Psoas muscle (tissue), 8 donors: ENCODE measurements around the gene SCAPER. TPM values are rescaled to one million over a fixed set of nuclear protein-coding genes. Genes with fewer than 3 reads are reported as not detected.
"Not testable (repeated sequence)": the region's sequence is repeated elsewhere in the genome, so short reads cannot be mapped to it uniquely, and the experiment has no call there.

ENCODE experiments used
- ATAC-seq, 4 donors: fragments of 200-7000 bp; cut with Tn5 transposase; one replicate each; pipeline ENCODE4 v1.9.1; 2020; ENCODE audit warnings: moderate library complexity in 3 of 4, mild to moderate bottlenecking in 2 of 4
- DNase-seq, 2 donors: peaks; one replicate each; pipeline ENCODE4 v3.0.0-alpha.2; 2020
- H3K27ac ChIP-seq: fragments of 200-600 bp; one replicate; pipeline ENCODE4 v1.8.0; 2022
- H3K27me3 ChIP-seq, 3 donors: fragments of 200-600 bp in 1 of 3; one replicate each; pipeline versions ENCODE4 v1.6.1 to v1.8.0; 2013 to 2022; ENCODE audit warnings: low read length in 2 of 3, mild to moderate bottlenecking in 2 of 3, moderate library complexity in 1 of 3; ENCODE audit not compliant: insufficient read depth in 3 of 3
- H3K36me3 ChIP-seq, 2 donors: fragments of 200-600 bp in 1 of 2; one replicate each; pipeline versions ENCODE4 v1.6.1 to v1.8.0; 2013 to 2022; ENCODE audit warnings: low read depth in 1 of 2, mild to moderate bottlenecking in 1 of 2, moderate library complexity in 1 of 2; ENCODE audit not compliant: insufficient read depth in 1 of 2
- H3K4me1 ChIP-seq: fragments of 200-600 bp; one replicate; pipeline ENCODE4 v1.8.0; 2022
- H3K4me3 ChIP-seq: fragments of 200-600 bp; one replicate; pipeline ENCODE4 v1.8.0; 2022; ENCODE audit warnings: mild to moderate bottlenecking
- H3K9me3 ChIP-seq: fragments of 200-600 bp; one replicate; pipeline ENCODE4 v1.8.0; 2022
- CTCF ChIP-seq: fragments of 200-600 bp; IDR thresholded peaks from one replicate; pipeline ENCODE4 v1.8.0; 2022; ENCODE audit warnings: antibody characterized with exemption
- WGBS, 3 donors: extraction: QIAGEN DNeasy Blood & Tissue Kit; methylation state at CpG; one replicate each; pipeline versions ENCODE4 v1.1.6 to v1.1.7; 2013; 5-methylcytosine and 5-hydroxymethylcytosine counted together
- intact Hi-C, 2 donors: fragments of 100-400 bp; cut with DNase I; formaldehyde crosslinking; loops; one replicate each; pipeline versions ENCODE4 v1.11.0 to v1.14.2; 2022
- polyA plus RNA-seq, 3 donors: library from polyadenylated mRNA; stranded (reverse); fragments of 200-250 nt; gene quantifications; one replicate each; pipeline ENCODE4 v1.2.3, GENCODE V29; 2013
- total RNA-seq, 4 donors: library from RNA; stranded (reverse); fragmentation: NEBNext Ultra II Directional in 2 of 4; extraction: Animal tissue kit (Norgen Biotek cat#: 25700) in 2 of 4; gene quantifications; one replicate each; pipeline versions ENCODE4 v1.2.1 to v1.2.4, GENCODE V29; 2021 to 2023
- donor health status: healthy with polysubstance abuse.
- donor health status: DM: no; HTN: no; CAD: no; lungs with moderate emphysema.
- donor health status: Bipolar disorder and iron deficiency.
- donor health status: healthy.
- donor health status: DM: yes; HTN: yes; CAD: no.
- donor health status: DM: no; HTN: no; CAD: no.
- donor health status: DM: no; HTN: no; CAD: no.
- donor health status: DM: yes; HTN: yes; CAD: no.

Gene SCAPER
- total and polyA plus RNA-seq, 7 donors = 4.1 to 28.7 (median 20.0) TPM

GRCh38 chr15:76433798-76434400 lies 471.2 kb downstream of the SCAPER start:
- Histone ChIP-seq H3K36me3 (peaks cover 0 to 16% of the 10 kb centered on the region in 2 donors), H3K4me1 (peaks cover 5% of the 10 kb centered on the region), H3K27me3 (no peaks in the 10 kb centered on the region), H3K4me3 (no peak overlapping the region), H3K27ac (no peak overlapping the region), H3K9me3 (no peaks in the 10 kb centered on the region)
- no peak for DNase-seq
- intact Hi-C loops = no loop called here
- no peak for TF ChIP-seq CTCF
- 45 to 51% (median 50%) methylated on average over 3 of the region's 3 CpGs for WGBS, 3 donors
- no peak for ATAC-seq

- H3K27me3 ChIP-seq, H3K4me3 ChIP-seq, H3K27ac ChIP-seq, DNase-seq, intact Hi-C loops, H3K9me3 ChIP-seq, ATAC-seq, H3K4me1 ChIP-seq: not testable (repeated sequence)
- 95 to 100% (median 100%) methylated on average over 1 of the region's 1 CpG for WGBS, 3 donors
- H3K36me3 ChIP-seq = peaks cover 0 to 16% of the 10 kb centered on the region in 2 donors
Measured at GRCh38 chr15:76433036-76433435, 472.1 kb downstream of the SCAPER start.

- intact Hi-C loops = no loop called here
- Histone ChIP-seq H3K4me1 (peaks cover 5% of the 10 kb centered on the region), H3K27ac (no peak overlapping the region), H3K36me3 (peaks cover 0 to 16% of the 10 kb centered on the region in 2 donors), H3K4me3 (no peak overlapping the region), H3K27me3 (no peaks in the 10 kb centered on the region), H3K9me3 (no peaks in the 10 kb centered on the region)
- no peak for DNase-seq
- ATAC-seq = no peak
- WGBS, 3 donors = 57 to 69% (median 68%) methylated on average over 1 of the region's 1 CpG
- no peak for TF ChIP-seq CTCF
Measured at GRCh38 chr15:76432604-76433003, 472.5 kb downstream of the SCAPER start.

GRCh38 chr15:76431971-76432370 lies 473.2 kb downstream of the SCAPER start:
- 75 to 80% (median 78%) methylated on average over 4 of the region's 4 CpGs for WGBS, 3 donors
- DNase-seq (no peak), ATAC-seq (no peak)
- no peaks in the 10 kb centered on the region for H3K27me3 ChIP-seq
- H3K36me3 ChIP-seq = peaks cover 0 to 16% of the 10 kb centered on the region in 2 donors
- H3K4me3 ChIP-seq = no peak overlapping the region
- H3K27ac ChIP-seq = no peak overlapping the region
- no peak for TF ChIP-seq CTCF
- peaks cover 5% of the 10 kb centered on the region for H3K4me1 ChIP-seq
- intact Hi-C loops = no loop called here
- no peaks in the 10 kb centered on the region for H3K9me3 ChIP-seq

- H3K4me3 ChIP-seq, DNase-seq, ATAC-seq, intact Hi-C loops, H3K27me3 ChIP-seq, H3K9me3 ChIP-seq, H3K27ac ChIP-seq, H3K4me1 ChIP-seq: not testable (repeated sequence)
- WGBS, 3 donors = 95 to 98% (median 95%) methylated on average over 2 of the region's 2 CpGs
- peaks cover 0 to 16% of the 10 kb centered on the region in 2 donors for H3K36me3 ChIP-seq
Measured at GRCh38 chr15:76430711-76431110, 474.4 kb downstream of the SCAPER start.

- no peak for DNase-seq
- Histone ChIP-seq H3K27ac (no peak overlapping the region), H3K4me3 (no peak overlapping the region), H3K36me3 (peaks cover 0 to 16% of the 10 kb centered on the region in 2 donors), H3K9me3 (no peaks in the 10 kb centered on the region), H3K4me1 (peaks cover 5% of the 10 kb centered on the region), H3K27me3 (no peaks in the 10 kb centered on the region)
- intact Hi-C loops = no loop called here
- 95 to 98% (median 96%) methylated on average over 4 of the region's 4 CpGs for WGBS, 3 donors
- no peak for ATAC-seq
- TF ChIP-seq CTCF = no peak
Measured at GRCh38 chr15:76429661-76430060, 475.5 kb downstream of the SCAPER start.
